Fibroblast of lung (primary cell): ENCODE data around the gene PCGF6. TPM values are rescaled to one million over a fixed set of nuclear protein-coding genes. Genes with fewer than 3 reads are reported as not detected.
A peak's percentile ranks its signal among the peaks of the same experiment; 100 is the strongest.

Experiments used
- DNase-seq, 2 donors: peaks; one replicate each; pipeline versions ENCODE4 v3.0.0 to v3.0.0-alpha.2; 2010; ENCODE audit warnings: low read depth in 2 of 2
- H2AFZ ChIP-seq: 2 replicates; pipeline ENCODE4 v1.5.1; 2012; ENCODE audit warnings: low read length, control low read depth, inconsistent platforms
- H3K27ac ChIP-seq: 2 replicates; pipeline ENCODE4 v1.5.1; 2011; ENCODE audit warnings: low read length, control low read depth; ENCODE audit not compliant: insufficient read depth
- H3K27me3 ChIP-seq: 2 replicates; pipeline ENCODE4 v1.5.1; 2011; ENCODE audit warnings: mild to moderate bottlenecking, low read length; ENCODE audit not compliant: control insufficient read depth, insufficient read depth
- H3K36me3 ChIP-seq: 2 replicates; pipeline ENCODE4 v1.5.1; 2011; ENCODE audit warnings: low read length; ENCODE audit not compliant: control insufficient read depth, insufficient read depth
- H3K4me1 ChIP-seq: 2 replicates; pipeline ENCODE4 v1.5.1; 2011; ENCODE audit warnings: low read length; ENCODE audit not compliant: control insufficient read depth, insufficient read depth; ENCODE audit errors: extremely low read depth
- H3K4me2 ChIP-seq: 2 replicates; pipeline ENCODE4 v1.5.1; 2011; ENCODE audit warnings: low read length, control low read depth; ENCODE audit not compliant: insufficient read depth; ENCODE audit errors: extremely low read depth
- H3K4me3 ChIP-seq, 4 experiments: fragments of 200-600 bp in 1 of 4; sonication (generic) in 1 of 4; replicated peaks in 1 of 4; 2 replicates each; pipeline ENCODE4 v1.5.1; 2011 to 2016; ENCODE audit warnings: low read length in 4 of 4, low read depth in 3 of 4, mild to moderate bottlenecking in 3 of 4, control low read depth in 2 of 4, inconsistent platforms in 1 of 4, mixed read lengths in 1 of 4; ENCODE audit not compliant: insufficient read depth in 1 of 4; ENCODE audit errors: control extremely low read depth in 1 of 4
- H3K79me2 ChIP-seq: 2 replicates; pipeline ENCODE4 v1.5.1; 2012; ENCODE audit warnings: mild to moderate bottlenecking, low read length, inconsistent platforms; ENCODE audit not compliant: control insufficient read depth, insufficient read depth
- H3K9ac ChIP-seq: 2 replicates; pipeline ENCODE4 v1.5.1; 2011; ENCODE audit warnings: mild to moderate bottlenecking, low read length, control low read depth; ENCODE audit not compliant: insufficient read depth
- H3K9me3 ChIP-seq: 2 replicates; pipeline ENCODE4 v1.5.1; 2012; ENCODE audit warnings: low read depth, low read length; ENCODE audit not compliant: control insufficient read depth, insufficient read depth
- H4K20me1 ChIP-seq: 2 replicates; pipeline ENCODE4 v1.5.1; 2011; ENCODE audit warnings: low read length; ENCODE audit not compliant: control insufficient read depth, insufficient read depth; ENCODE audit errors: extremely low read depth
- CTCF ChIP-seq, 2 donors: IDR thresholded peaks in 1 of 2; conservative IDR thresholded peaks in 1 of 2; 1 replicate in 1 of 2; 2 replicates in 1 of 2; pipeline ENCODE4 v1.5.1; 2011 to 2012; ENCODE audit warnings: low read length in 2 of 2, control low read depth in 1 of 2, inconsistent platforms in 1 of 2, low read depth in 1 of 2, mild to moderate bottlenecking in 1 of 2
- EZH2 ChIP-seq: IDR thresholded peaks from 2 replicates; pipeline ENCODE4 v1.5.1; 2012; ENCODE audit warnings: low read length, control low read depth, mild to moderate bottlenecking; ENCODE audit errors: missing control alignments
- polyA plus RNA-seq, 2 donors: library from polyadenylated mRNA; depleted of rRNA in 1 of 2; stranded (reverse) in 1 of 2; unstranded in 1 of 2; fragments of >200 nt; gene quantifications; 2 replicates each; pipeline ENCODE4 v1.2.1, GENCODE V29; 2011 to 2012; ENCODE audit warnings: missing spikeins in 1 of 2
- total RNA-seq: library from RNA; depleted of rRNA; stranded (reverse); fragments of >200 nt; gene quantifications from 2 replicates; pipeline ENCODE4 v1.2.1, GENCODE V29; 2014

The PCGF6 gene
- total and polyA plus RNA-seq, 2 donors (not counting 1 experiment from before 2014, with no cell fraction given) = 8.9 to 13.2 TPM

GRCh38 chr10:103310197-103310596 is 40.7 kb downstream of the PCGF6 start:
- no peak overlapping the region for H3K27ac ChIP-seq
- no peaks in the 10 kb centered on the region for H3K9me3 ChIP-seq
- no peak for DNase-seq
- H3K4me3 ChIP-seq = no peak overlapping the region
- no peaks in the 10 kb centered on the region for H3K4me1 ChIP-seq
- TF ChIP-seq EZH2 (no peak), CTCF (conservative IDR thresholded peaks at IDR 0.05 in 1 of 2, IDR thresholded peaks at IDR 0.05 in 1 of 2; ENCODE audit: low read depth in 1 of 2, low read length in 2 of 2) (no peak)
- no peaks in the 10 kb centered on the region for H3K27me3 ChIP-seq
- no peaks in the 10 kb centered on the region for H3K36me3 ChIP-seq
- no peak overlapping the region for H3K4me2 ChIP-seq
- no peak overlapping the region for H2AFZ ChIP-seq
- H4K20me1 ChIP-seq = no peaks in the 10 kb centered on the region
- no peak overlapping the region for H3K9ac ChIP-seq
- no peaks in the 10 kb centered on the region for H3K79me2 ChIP-seq

GRCh38 chr10:103307594-103307993 is 43.3 kb downstream of the PCGF6 start:
- H3K9ac ChIP-seq = no peak overlapping the region
- H3K36me3 ChIP-seq = no peaks in the 10 kb centered on the region

DNA sequence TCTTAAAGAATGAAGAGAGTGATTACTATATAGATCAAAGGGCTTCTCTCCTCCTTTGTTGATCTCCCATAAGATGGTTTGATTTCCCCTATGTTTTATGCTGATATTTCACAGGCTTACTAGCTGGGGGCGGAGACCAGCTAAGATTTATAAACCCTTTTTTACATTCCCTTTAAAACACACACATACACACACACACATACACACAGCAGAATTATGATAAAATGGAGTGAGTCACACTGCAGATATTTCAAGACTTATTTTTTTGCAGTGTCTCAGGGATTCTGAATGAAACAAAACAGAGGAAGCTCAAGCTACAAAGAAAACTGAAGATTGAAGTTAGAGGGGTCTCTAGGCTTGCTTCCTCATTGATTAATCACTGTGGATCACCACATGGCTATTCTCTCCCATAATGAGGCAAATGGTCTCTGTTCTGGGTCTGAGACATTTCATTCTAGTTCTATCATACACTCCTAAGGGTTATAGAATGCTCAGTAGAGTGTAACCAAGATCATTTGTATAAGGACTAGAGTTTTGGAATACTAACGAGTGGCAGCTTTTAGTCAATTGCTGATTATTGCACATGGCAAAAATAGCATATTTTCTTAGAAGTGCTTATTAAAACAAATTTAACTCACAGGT is 55.4 kb downstream of the PCGF6 start:
- H3K9ac ChIP-seq = no peak overlapping the region
- no peak overlapping the region for H2AFZ ChIP-seq
- no peak overlapping the region for H3K27ac ChIP-seq
- peak; percentile 78 to 87 for DNase-seq
- no peaks in the 10 kb centered on the region for H3K9me3 ChIP-seq
- H3K79me2 ChIP-seq = no peaks in the 10 kb centered on the region
- H3K36me3 ChIP-seq = no peaks in the 10 kb centered on the region
- no peak for TF ChIP-seq EZH2
- TF ChIP-seq CTCF (conservative IDR thresholded peaks at IDR 0.05 in 1 of 2, IDR thresholded peaks at IDR 0.05 in 1 of 2; ENCODE audit: low read depth in 1 of 2, low read length in 2 of 2) = no peak
- H3K4me3 ChIP-seq = no peak overlapping the region
- no peaks in the 10 kb centered on the region for H4K20me1 ChIP-seq
- peaks cover 2% of the 10 kb centered on the region for H3K4me1 ChIP-seq
- H3K4me2 ChIP-seq = no peak overlapping the region
- no peaks in the 10 kb centered on the region for H3K27me3 ChIP-seq

More at GRCh38 chr10:103307594-103307993, 43.3 kb downstream of the PCGF6 start:
- Histone ChIP-seq H3K4me2 (no peak overlapping the region), H3K9me3 (no peaks in the 10 kb centered on the region), H3K27me3 (no peaks in the 10 kb centered on the region), H3K4me1 (no peaks in the 10 kb centered on the region), H2AFZ (no peak overlapping the region), H4K20me1 (no peaks in the 10 kb centered on the region), H3K79me2 (no peaks in the 10 kb centered on the region), H3K27ac (no peak overlapping the region), H3K4me3 (no peak overlapping the region)
- TF ChIP-seq EZH2 (no peak), CTCF (conservative IDR thresholded peaks at IDR 0.05 in 1 of 2, IDR thresholded peaks at IDR 0.05 in 1 of 2; ENCODE audit: low read depth in 1 of 2, low read length in 2 of 2) (no peak)
- DNase-seq = no peak
